HFFc6 (cell line): Measurements from ENCODE around the gene ARL4D. TPM values are rescaled to one million over a fixed set of nuclear protein-coding genes. Genes with fewer than 3 reads are reported as not detected.

Experiments used
- DNase-seq: peaks from one replicate; pipeline ENCODE4 v3.0.0-alpha.2; 2018
- H3K27ac Mint-ChIP-seq: 2 replicates; pipeline ENCODE4 v1.8.0; 2020; ENCODE audit warnings: mild to moderate bottlenecking, mixed read lengths
- H3K27me3 Mint-ChIP-seq: 2 replicates; pipeline ENCODE4 v1.8.0; 2021; ENCODE audit warnings: mild to moderate bottlenecking, moderate library complexity, mixed read lengths; ENCODE audit not compliant: insufficient read depth
- H3K36me3 Mint-ChIP-seq: 2 replicates; pipeline ENCODE4 v1.8.0; 2021; ENCODE audit warnings: low read depth, mixed read lengths
- H3K4me1 Mint-ChIP-seq: 2 replicates; pipeline ENCODE4 v1.8.0; 2020; ENCODE audit warnings: low read depth, mixed read lengths
- H3K4me3 Mint-ChIP-seq: 2 replicates; pipeline ENCODE4 v1.8.0; 2020; ENCODE audit warnings: mild to moderate bottlenecking, moderate library complexity, mixed read lengths
- H3K9me3 Mint-ChIP-seq: 2 replicates; pipeline ENCODE4 v1.8.0; 2020; ENCODE audit warnings: mild to moderate bottlenecking, mixed read lengths
- CTCF ChIP-seq: fragments of 200-600 bp; sonication (generic); IDR thresholded peaks from 2 replicates; pipeline ENCODE4 v1.5.0; 2021; ENCODE audit warnings: antibody characterized with exemption, mild to moderate bottlenecking
- total RNA-seq, 6 experiments: library from RNA; stranded (reverse); fragmentation: NEBNext Ultra II Directional; extraction: Animal tissue kit (Norgen Biotek cat#: 25700); gene quantifications; 2 replicates in 1 of 6; 3 replicates in 5 of 6; pipeline ENCODE4 v1.2.3, GENCODE V29; 2021

ARL4D gene
- total RNA-seq, 6 experiments from 2014 or later: 24.9 to 27.5 (median 26.3) TPM

GRCh38 chr17:43366891-43367736 lies 31.7 kb upstream of the ARL4D start:
- no peak for TF ChIP-seq CTCF
- peaks cover 4% of the 10 kb centered on the region for H3K27me3 Mint-ChIP-seq
- H3K9me3 Mint-ChIP-seq: no peaks in the 10 kb centered on the region
- peak overlapping the region; percentile 100 for H3K27ac Mint-ChIP-seq
- H3K36me3 Mint-ChIP-seq: no peaks in the 10 kb centered on the region
- DNase-seq: peak; percentile 100
- H3K4me1 Mint-ChIP-seq: peaks cover 44% of the 10 kb centered on the region
- H3K4me3 Mint-ChIP-seq: peak overlapping the region; percentile 91

DNA sequence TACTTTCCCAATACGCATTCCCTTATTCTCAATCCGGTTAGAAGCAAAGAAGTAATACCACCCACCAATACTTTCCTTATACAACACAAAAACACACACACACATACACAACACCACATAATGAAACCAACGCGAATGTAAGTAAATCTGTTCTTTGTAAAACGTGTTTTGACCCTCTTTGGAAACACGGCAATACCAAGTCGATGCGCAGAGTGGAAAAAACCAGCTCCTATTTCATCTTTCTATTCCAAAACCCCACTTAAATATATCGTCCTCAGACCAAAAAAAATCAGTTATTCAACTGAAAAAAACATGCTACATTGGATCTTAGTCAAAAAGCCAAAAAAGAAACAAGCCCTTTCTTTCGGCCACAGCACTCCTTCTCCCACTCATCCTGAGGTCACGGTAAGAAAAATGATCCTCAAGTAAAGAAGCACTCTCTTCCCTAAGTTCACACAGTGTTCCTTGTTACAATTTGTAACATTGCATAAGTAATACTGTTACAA lies 31.0 kb upstream of the ARL4D start:
- H3K9me3 Mint-ChIP-seq: no peaks in the 10 kb centered on the region
- peaks cover 44% of the 10 kb centered on the region for H3K4me1 Mint-ChIP-seq
- H3K27me3 Mint-ChIP-seq: peaks cover 4% of the 10 kb centered on the region
- peak overlapping the region; percentile 91 for H3K4me3 Mint-ChIP-seq
- H3K36me3 Mint-ChIP-seq: no peaks in the 10 kb centered on the region
- no peak for TF ChIP-seq CTCF
- H3K27ac Mint-ChIP-seq: peak overlapping the region; percentile 100
- no peak for DNase-seq

- peaks cover 4% of the 10 kb centered on the region for H3K27me3 Mint-ChIP-seq
- DNase-seq: peak; percentile 70
- H3K9me3 Mint-ChIP-seq: no peaks in the 10 kb centered on the region
- peak overlapping the region; percentile 91 for H3K4me3 Mint-ChIP-seq
- H3K4me1 Mint-ChIP-seq: peaks cover 44% of the 10 kb centered on the region
- no peaks in the 10 kb centered on the region for H3K36me3 Mint-ChIP-seq
- TF ChIP-seq CTCF: no peak; the same call in 1 of the 2 replicates
- H3K27ac Mint-ChIP-seq: peak overlapping the region; percentile 100
These were observed 29.9 kb upstream of the ARL4D start for GRCh38 chr17:43368740-43369506.

DNA sequence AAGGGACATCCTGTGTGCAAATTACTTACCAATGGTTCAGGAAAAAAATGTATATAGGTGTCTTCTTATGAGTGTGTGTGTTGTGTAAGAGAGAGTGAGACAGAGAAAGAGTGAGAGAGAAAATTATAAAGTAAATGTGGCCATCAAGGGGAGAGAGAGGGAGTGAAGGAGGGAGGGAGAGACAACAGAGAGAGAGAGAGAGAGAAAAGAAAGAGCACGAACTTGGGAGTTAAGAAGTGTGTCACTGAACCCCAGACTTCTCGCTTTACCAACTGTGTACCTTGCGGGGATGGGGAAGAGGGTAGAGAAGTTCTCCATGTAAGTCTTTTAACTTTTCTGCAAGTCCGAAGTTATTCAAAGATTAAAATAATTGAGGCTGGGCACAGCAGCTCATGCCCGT lies 28.8 kb upstream of the ARL4D start:
- H3K4me3 Mint-ChIP-seq: peak overlapping the region; percentile 91
- H3K9me3 Mint-ChIP-seq: no peaks in the 10 kb centered on the region
- no peak for TF ChIP-seq CTCF
- no peak for DNase-seq
- peaks cover 45% of the 10 kb centered on the region for H3K4me1 Mint-ChIP-seq
- H3K36me3 Mint-ChIP-seq: no peaks in the 10 kb centered on the region
- peak overlapping the region; percentile 100 for H3K27ac Mint-ChIP-seq
- peaks cover 5% of the 10 kb centered on the region for H3K27me3 Mint-ChIP-seq

GRCh38 chr17:43371227-43371821 lies 27.5 kb upstream of the ARL4D start:
- DNase-seq: no peak
- Mint-ChIP-seq H3K27ac (peak overlapping the region; percentile 29; the same call in 1 of the 2 replicates), H3K9me3 (no peaks in the 10 kb centered on the region), H3K4me1 (peaks cover 39% of the 10 kb centered on the region), H3K36me3 (no peaks in the 10 kb centered on the region), H3K27me3 (peaks cover 12% of the 10 kb centered on the region), H3K4me3 (no peak overlapping the region)
- no peak for TF ChIP-seq CTCF
